HepG2 (cell line): ENCODE data around the gene CD300A. TPM values are rescaled to one million over a fixed set of nuclear protein-coding genes. Genes with fewer than 3 reads are reported as not detected.

Experiments
- ATAC-seq: fragments of 200-7000 bp; cut with Tn5 transposase; 3 replicates; pipeline ENCODE4 v1.9.1; 2020; ENCODE audit warnings: mild to moderate bottlenecking, moderate library complexity
- BruUV-seq: library from RNA; stranded (reverse); fragments of 400-500 nt; replicated peaks from 2 replicates; lab custom pipeline; 2021; lab: Mats Ljungman, UMichigan
- CTCF ChIA-PET: fragments of 300-600 bp; formaldehyde crosslinking; extraction: SDS; loops from one replicate; lab custom pipeline; 2021; ENCODE audit warnings: low total read pairs, inconsistent platforms, low intra/inter-chr PET ratio; lab: Yijun Ruan, JAX
- POLR2A ChIA-PET: fragments of 350-600 bp; sonication (Branson Sonifier 250); formaldehyde crosslinking; loops from one replicate; lab custom pipeline; 2020; ENCODE audit warnings: antibody characterized with exemption, inconsistent platforms; lab: Yijun Ruan, JAX
- DNase-seq: peaks from one replicate; pipeline ENCODE4 v3.0.0-alpha.2; 2015; ENCODE audit warnings: low spot score
- FAIRE-seq: peaks from 3 replicates; lab custom pipeline; 2011; peaks lifted over from hg19 to GRCh38; lab: Jason Lieb, UNC
- H2AFZ ChIP-seq: one replicate; pipeline ENCODE4 v1.6.1; 2011; ENCODE audit warnings: low read length, inconsistent platforms
- H3K27ac ChIP-seq: fragments of 300-600 bp; 3 replicates; pipeline ENCODE4 v1.8.0; 2011; ENCODE audit warnings: mixed run types, mild to moderate bottlenecking, mixed read lengths, low read length, inconsistent platforms; ENCODE audit not compliant: insufficient read depth; ENCODE audit errors: extremely low read length
- H3K27me3 ChIP-seq, 2 experiments: fragments of 200-600 bp in 1 of 2; 2 replicates in 1 of 2; 3 replicates in 1 of 2; pipeline versions ENCODE4 v1.6.0 to v1.8.0; 2011; ENCODE audit warnings: low read length in 2 of 2, mild to moderate bottlenecking in 2 of 2, moderate library complexity in 2 of 2, inconsistent platforms in 1 of 2; ENCODE audit not compliant: insufficient read depth in 2 of 2, control insufficient read depth in 1 of 2
- H3K36me3 ChIP-seq, 2 experiments: fragments of 200-600 bp in 1 of 2; replicated peaks in 1 of 2; 2 replicates in 1 of 2; 3 replicates in 1 of 2; pipeline versions ENCODE4 v1.5.1 to v1.8.0; 2011; ENCODE audit warnings: low read length in 2 of 2, inconsistent platforms in 1 of 2; ENCODE audit not compliant: insufficient read depth in 2 of 2, control insufficient read depth in 1 of 2
- H3K4me1 ChIP-seq: 2 replicates; pipeline ENCODE4 v1.5.1; 2012; ENCODE audit warnings: low read length, inconsistent platforms; ENCODE audit not compliant: insufficient read depth
- H3K4me2 ChIP-seq: 2 replicates; pipeline ENCODE4 v1.6.0; 2011; ENCODE audit warnings: low read depth, low read length, inconsistent platforms
- H3K4me3 ChIP-seq, 3 experiments: fragments of 200-600 bp in 1 of 3; sonication (generic), shearing (Covaris generic) in 1 of 3; replicated peaks in 1 of 3; 2 replicates each; pipeline ENCODE4 v1.5.1; 2011 to 2016; ENCODE audit warnings: low read length in 3 of 3, inconsistent platforms in 2 of 3, low read depth in 2 of 3, mild to moderate bottlenecking in 2 of 3, control low read depth in 1 of 3, mixed read lengths in 1 of 3; ENCODE audit not compliant: insufficient read depth in 1 of 3
- H3K79me2 ChIP-seq: one replicate; pipeline ENCODE4 v1.6.1; 2011; ENCODE audit warnings: low read length, inconsistent platforms; ENCODE audit not compliant: insufficient read depth
- H3K9ac ChIP-seq: 2 replicates; pipeline ENCODE4 v1.6.0; 2011; ENCODE audit warnings: mild to moderate bottlenecking, low read depth, low read length, inconsistent platforms; ENCODE audit not compliant: insufficient read depth
- H3K9me3 ChIP-seq: 2 replicates; pipeline ENCODE4 v1.5.1; 2012; ENCODE audit warnings: mild to moderate bottlenecking, low read length
- H4K20me1 ChIP-seq: 2 replicates; pipeline ENCODE4 v1.6.0; 2011; ENCODE audit warnings: inconsistent platforms, mild to moderate bottlenecking, low read length, moderate library complexity; ENCODE audit not compliant: insufficient read depth
- AKAP8 ChIP-seq: sonication (generic); formaldehyde crosslinking; IDR thresholded peaks from 2 replicates; pipeline ENCODE4 v1.5.1; 2020; ENCODE audit warnings: mild to moderate bottlenecking, missing genetic modification reagents
- KLF16 ChIP-seq, 2 experiments: sonication (generic) in 1 of 2; formaldehyde crosslinking in 1 of 2; IDR thresholded peaks; 2 replicates each; pipeline versions ENCODE4 v1.6.1 to v1.8.0; 2016 to 2023; ENCODE audit warnings: missing genetic modification reagents in 2 of 2, missing compliant biosample characterization in 1 of 2
- NFKB2 ChIP-seq: sonication (generic); formaldehyde crosslinking; IDR thresholded peaks from 2 replicates; pipeline ENCODE4 v1.4.0; 2020; ENCODE audit warnings: missing genetic modification reagents, borderline replicate concordance
- SALL2 ChIP-seq: sonication (generic); formaldehyde crosslinking; IDR thresholded peaks from 2 replicates; pipeline ENCODE4 v1.8.1; 2023; ENCODE audit warnings: mild to moderate bottlenecking, missing genetic modification reagents, inconsistent platforms
- THAP9 ChIP-seq: sonication (generic); formaldehyde crosslinking; IDR thresholded peaks from 2 replicates; pipeline ENCODE4; 2020; ENCODE audit warnings: missing genetic modification reagents, mild to moderate bottlenecking, borderline replicate concordance
- ZNF354B ChIP-seq: sonication (generic); formaldehyde crosslinking; IDR thresholded peaks from 2 replicates; pipeline ENCODE4 v1.8.0; 2022; ENCODE audit warnings: mild to moderate bottlenecking, missing genetic modification reagents
- ZNF660 ChIP-seq: sonication (generic); formaldehyde crosslinking; IDR thresholded peaks from 2 replicates; pipeline ENCODE4 v1.5.1; 2020; ENCODE audit warnings: mild to moderate bottlenecking, low read depth, missing genetic modification reagents, borderline replicate concordance
- ZNF850 ChIP-seq: sonication (generic); formaldehyde crosslinking; conservative IDR thresholded peaks from 2 replicates; pipeline ENCODE4 v1.9.0; 2021; ENCODE audit warnings: mild to moderate bottlenecking, missing genetic modification reagents
- ZSCAN22 ChIP-seq: sonication (generic); formaldehyde crosslinking; IDR thresholded peaks from 2 replicates; pipeline ENCODE4 v1.4.0; 2020; ENCODE audit warnings: mild to moderate bottlenecking, missing genetic modification reagents
- WGBS: methylation state at CpG from one replicate; pipeline ENCODE4 v1.1.6; 2017; ENCODE audit warnings: low lambda C conversion rate; 5-methylcytosine and 5-hydroxymethylcytosine counted together
- in situ Hi-C: cut with HindIII; loops from 2 replicates; pipeline ENCODE4 v1.10.0; 2017; ENCODE audit warnings: low pct_unique_long_range_greater_than_20kb; ENCODE audit not compliant: extremely low pct_ligation_motif_present
- intact Hi-C: fragments of 100-400 bp; cut with micrococcal nuclease; formaldehyde crosslinking; loops from one replicate; pipeline ENCODE4 v1.10.0; 2022; ENCODE audit not compliant: unreplicated experiment
- polyA plus RNA-seq, 8 experiments: library from polyadenylated mRNA; depleted of rRNA in 3 of 8; stranded (reverse) in 7 of 8; unstranded in 1 of 8; fragments of >200 nt; fragmentation: Illumina TruSeq in 4 of 8; extraction: Trizol in 4 of 8; gene quantifications; 2 replicates each; pipeline versions ENCODE4 v1.2.1 to v1.2.3, GENCODE V29; 2011 to 2016; ENCODE audit warnings: low read depth in 4 of 8, missing spikeins in 1 of 8, mixed read lengths in 1 of 8; ENCODE audit not compliant: insufficient read depth in 1 of 8
- total RNA-seq, 5 experiments: library from RNA; depleted of rRNA; stranded (reverse); fragments of >200 nt; fragmentation: Illumina TruSeq; extraction: Trizol; gene quantifications; 2 replicates each; pipeline ENCODE4 v1.2.3, GENCODE V29; 2016; ENCODE audit warnings: low read depth in 1 of 5

The CD300A gene
- total and polyA plus RNA-seq, 2 of the 13 experiments (the other 11 are each of a cell fraction or from before 2014, with no cell fraction given), result not detected

GRCh38 chr17:74466828-74467184, 372 bp downstream of the CD300A start:
- BruUV-seq, result no TSS peak

More at GRCh38 chr17:74466828-74467184, 372 bp downstream of the CD300A start:
- ChIA-PET POLR2A (no interaction called here), CTCF (no interaction called here)
- DNase-seq, result no peak
- Histone ChIP-seq H3K4me2 (no peak overlapping the region), H3K9ac (no peak overlapping the region), H2AFZ (no peak overlapping the region), H3K27ac (no peak overlapping the region), H3K4me1 (peaks cover 27% of the 10 kb centered on the region), H3K36me3 (no peaks in the 10 kb centered on the region), H3K27me3 (peaks cover 0 to 13% of the 10 kb centered on the region in 2 experiments; a peak in 2 of 5 replicates), H3K4me3 (no peak overlapping the region), H4K20me1 (no peaks in the 10 kb centered on the region), H3K79me2 (no peaks in the 10 kb centered on the region), H3K9me3 (no peaks in the 10 kb centered on the region)
- FAIRE-seq, result no peak
- WGBS, result 64% methylated on average over 11 of the region's 11 CpGs
- peak; percentile 17 for ATAC-seq
- intact Hi-C loops (no loop called here), in situ Hi-C loops (no loop called here)
- TF ChIP-seq ZSCAN22 (CRISPR knock-in tag) (no peak), SALL2 (CRISPR knock-in tag) (no peak), KLF16 (CRISPR knock-in tag; IDR thresholded peaks at IDR 0.05) (no peak), ZNF660 (CRISPR knock-in tag) (no peak), ZNF850 (CRISPR knock-in tag) (no peak), THAP9 (CRISPR knock-in tag) (no peak), ZNF354B (CRISPR knock-in tag) (no peak), NFKB2 (CRISPR knock-in tag) (no peak), AKAP8 (CRISPR knock-in tag) (no peak)
